K562 (cell line): ENCODE results near the gene MYCL. TPM values are rescaled to one million over a fixed set of nuclear protein-coding genes. Genes with fewer than 3 reads are reported as not detected.

Source experiments
- BHLHE40 ChIP-seq: IDR thresholded peaks from 2 replicates; pipeline ENCODE4 v1.6.1; 2011; ENCODE audit warnings: low read length, improper control_type of control experiment
- CBFB ChIP-seq: sonication (generic); formaldehyde crosslinking; IDR thresholded peaks from 2 replicates; pipeline ENCODE4 v1.4.0; 2020; ENCODE audit warnings: mild to moderate bottlenecking, missing genetic modification reagents
- CBX1 ChIP-seq: sonication (generic); IDR thresholded peaks from 2 replicates; pipeline ENCODE4 v1.6.1; 2016; ENCODE audit warnings: antibody characterized with exemption, low read depth, mild to moderate bottlenecking
- CEBPZ ChIP-seq: fragments of 150-350 bp; IDR thresholded peaks from 2 replicates; pipeline ENCODE4 v1.6.1; 2014; ENCODE audit warnings: low read depth, mild to moderate bottlenecking, low read length, borderline replicate concordance
- NCOA4 ChIP-seq: fragments of 450-650 bp; IDR thresholded peaks from 2 replicates; pipeline ENCODE4 v1.6.1; 2018; ENCODE audit warnings: mild to moderate bottlenecking; ENCODE audit not compliant: partially characterized antibody
- NR1H2 ChIP-seq: sonication (generic); formaldehyde crosslinking; IDR thresholded peaks from 2 replicates; pipeline ENCODE4 v1.4.0; 2020; ENCODE audit warnings: mild to moderate bottlenecking, missing genetic modification reagents
- NUFIP1 ChIP-seq: fragments of 450-650 bp; IDR thresholded peaks from 2 replicates; pipeline ENCODE4 v1.6.1; 2018; ENCODE audit not compliant: partially characterized antibody
- PTRF ChIP-seq: fragments of 450-650 bp; IDR thresholded peaks from 2 replicates; pipeline ENCODE4 v1.6.1; 2016; ENCODE audit warnings: mild to moderate bottlenecking, missing genetic modification characterization, missing compliant biosample characterization
- TCF3 ChIP-seq: sonication (generic); formaldehyde crosslinking; IDR thresholded peaks from 2 replicates; pipeline ENCODE4 v1.4.0; 2020; ENCODE audit warnings: mild to moderate bottlenecking, missing genetic modification reagents
- U2AF2 ChIP-seq: fragments of 200-400 bp; formaldehyde crosslinking; optimal IDR thresholded peaks from 2 replicates; pipeline ENCODE3; 2017; ENCODE audit warnings: low read depth, mild to moderate bottlenecking, low read length
- XRCC4 ChIP-seq: IDR thresholded peaks from one replicate; pipeline ENCODE4 v1.6.1; 2011; ENCODE audit not compliant: insufficient read depth, insufficient read length; ENCODE audit errors: extremely low read depth
- ZNF232 ChIP-seq: sonication (generic); formaldehyde crosslinking; IDR thresholded peaks from 2 replicates; pipeline ENCODE4 v1.8.0; 2022; ENCODE audit warnings: mild to moderate bottlenecking, missing genetic modification reagents
- ZNF431 ChIP-seq: sonication (generic); formaldehyde crosslinking; IDR thresholded peaks from 2 replicates; pipeline ENCODE4 v1.8.0; 2022; ENCODE audit warnings: mild to moderate bottlenecking, missing genetic modification reagents
- ZNF780A ChIP-seq: fragments of 250-450 bp; sonication (Bioruptor Pico); IDR thresholded peaks from 2 replicates; pipeline ENCODE4 v1.5.0; 2021; ENCODE audit warnings: mild to moderate bottlenecking
- polyA plus RNA-seq, 8 experiments: library from polyadenylated mRNA; depleted of rRNA in 4 of 8; stranded (reverse) in 5 of 8; unstranded in 3 of 8; fragments of >200 nt; fragmentation: Nextera tagmentation in 2 of 8; fragmentation: Illumina TruSeq in 1 of 8; extraction: Ambion mirVana in 2 of 8; extraction: Trizol in 1 of 8; gene quantifications; 2 replicates each; pipeline versions ENCODE4 v1.2.1 to v1.2.3, GENCODE V29; 2011 to 2014; ENCODE audit warnings: inconsistent platforms in 1 of 8, missing spikeins in 1 of 8
- total RNA-seq, 7 experiments: library from RNA; depleted of rRNA in 6 of 7; stranded (reverse); fragments of >200 nt in 6 of 7; fragmentation: Illumina TruSeq in 2 of 7; extraction: Trizol in 2 of 7; gene quantifications; 2 replicates each; pipeline versions ENCODE4 v1.2.1 to v1.2.3, GENCODE V29; 2011 to 2021; ENCODE audit warnings: low replicate concordance in 1 of 7
- TF ChIP-seq, protein P1 (sequence below): fragments of 250-450 bp; sonication (Bioruptor Pico); IDR thresholded peaks from 2 replicates; pipeline ENCODE4 v1.4.0; 2020; ENCODE audit warnings: mild to moderate bottlenecking
- TF ChIP-seq, protein P2 (sequence below): sonication (generic); formaldehyde crosslinking; IDR thresholded peaks from 2 replicates; pipeline ENCODE4 v1.8.1; 2023; ENCODE audit warnings: mild to moderate bottlenecking, missing genetic modification reagents
- TF ChIP-seq, protein P3 (sequence below): fragments of 200-400 bp; formaldehyde crosslinking; IDR thresholded peaks from 2 replicates; pipeline ENCODE4 v1.6.1; 2017; ENCODE audit warnings: mild to moderate bottlenecking, low read depth, low read length, moderate library complexity

MYCL gene
- total and polyA plus RNA-seq, 9 of the 15 experiments (the other 6 are each of a cell fraction or from before 2014, with no cell fraction given), result 3.5 to 22.0 (median 12.8) TPM

DNA sequence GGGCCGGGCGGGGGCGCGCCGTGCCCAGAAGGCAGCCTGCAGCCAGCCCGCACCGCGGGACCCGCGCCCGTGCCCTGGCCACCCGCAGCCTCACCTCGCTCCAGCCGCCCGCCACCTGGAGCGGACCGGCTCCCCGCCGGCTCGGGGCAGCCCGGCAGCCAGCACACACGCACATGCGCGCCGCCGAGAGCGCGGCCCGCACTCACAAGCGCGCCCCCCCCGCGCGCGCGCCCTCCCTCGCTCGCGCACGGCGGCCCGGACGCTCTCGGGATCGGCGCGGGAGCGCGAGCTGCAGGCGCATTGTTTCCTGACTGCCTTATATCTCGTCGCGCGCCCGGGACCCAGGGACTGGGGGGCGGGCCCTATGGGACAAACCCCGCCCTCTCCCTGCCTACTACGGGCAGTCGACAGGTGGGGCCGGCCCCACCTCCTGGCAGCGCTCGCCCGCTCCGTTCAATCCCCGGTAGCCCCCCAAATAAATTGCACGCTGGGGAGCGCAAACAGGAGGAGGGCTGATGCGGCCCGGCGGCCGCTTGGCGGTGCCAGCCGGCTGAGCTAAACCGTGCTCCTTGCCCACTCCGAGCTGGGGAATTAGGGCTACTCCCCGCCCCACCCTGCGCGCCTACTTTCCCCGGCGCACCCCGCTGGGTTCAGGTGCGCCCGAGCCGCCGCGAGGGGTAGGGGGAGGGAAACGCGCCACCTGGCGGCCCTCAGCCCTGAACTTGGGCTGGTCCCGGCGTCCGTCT is at the start of gene MYCL (continued):
- TF ChIP-seq NCOA4 (no peak), BHLHE40 (peak; percentile 48), CBFB (CRISPR knock-in tag) (no peak), XRCC4 (no peak), CBX1 (0 out of 2 replicates have a peak, but pooled peaks have one; percentile 36), CEBPZ (no peak), ZNF431 (CRISPR knock-in tag) (peak; percentile 44; the same call in 1 of the 2 replicates), TCF3 (CRISPR knock-in tag) (peak; percentile 42), PTRF (tag) (no peak), NR1H2 (CRISPR knock-in tag) (no peak; the same call in 1 of the 2 replicates), ZNF232 (CRISPR knock-in tag) (no peak), NUFIP1 (no peak), ZNF780A (CRISPR knock-in tag) (no peak), U2AF2 (no peak)
- TF ChIP-seq, protein P1, sequence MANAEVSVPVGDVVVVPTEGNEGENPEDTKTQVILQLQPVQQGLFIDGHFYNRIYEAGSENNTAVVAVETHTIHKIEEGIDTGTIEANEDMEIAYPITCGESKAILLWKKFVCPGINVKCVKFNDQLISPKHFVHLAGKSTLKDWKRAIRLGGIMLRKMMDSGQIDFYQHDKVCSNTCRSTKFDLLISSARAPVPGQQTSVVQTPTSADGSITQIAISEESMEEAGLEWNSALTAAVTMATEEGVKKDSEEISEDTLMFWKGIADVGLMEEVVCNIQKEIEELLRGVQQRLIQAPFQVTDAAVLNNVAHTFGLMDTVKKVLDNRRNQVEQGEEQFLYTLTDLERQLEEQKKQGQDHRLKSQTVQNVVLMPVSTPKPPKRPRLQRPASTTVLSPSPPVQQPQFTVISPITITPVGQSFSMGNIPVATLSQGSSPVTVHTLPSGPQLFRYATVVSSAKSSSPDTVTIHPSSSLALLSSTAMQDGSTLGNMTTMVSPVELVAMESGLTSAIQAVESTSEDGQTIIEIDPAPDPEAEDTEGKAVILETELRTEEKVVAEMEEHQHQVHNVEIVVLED (CRISPR knock-in tag), result peak; percentile 81
- TF ChIP-seq, protein P2, sequence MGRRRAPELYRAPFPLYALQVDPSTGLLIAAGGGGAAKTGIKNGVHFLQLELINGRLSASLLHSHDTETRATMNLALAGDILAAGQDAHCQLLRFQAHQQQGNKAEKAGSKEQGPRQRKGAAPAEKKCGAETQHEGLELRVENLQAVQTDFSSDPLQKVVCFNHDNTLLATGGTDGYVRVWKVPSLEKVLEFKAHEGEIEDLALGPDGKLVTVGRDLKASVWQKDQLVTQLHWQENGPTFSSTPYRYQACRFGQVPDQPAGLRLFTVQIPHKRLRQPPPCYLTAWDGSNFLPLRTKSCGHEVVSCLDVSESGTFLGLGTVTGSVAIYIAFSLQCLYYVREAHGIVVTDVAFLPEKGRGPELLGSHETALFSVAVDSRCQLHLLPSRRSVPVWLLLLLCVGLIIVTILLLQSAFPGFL (CRISPR knock-in tag), result no peak
- TF ChIP-seq, protein P3, sequence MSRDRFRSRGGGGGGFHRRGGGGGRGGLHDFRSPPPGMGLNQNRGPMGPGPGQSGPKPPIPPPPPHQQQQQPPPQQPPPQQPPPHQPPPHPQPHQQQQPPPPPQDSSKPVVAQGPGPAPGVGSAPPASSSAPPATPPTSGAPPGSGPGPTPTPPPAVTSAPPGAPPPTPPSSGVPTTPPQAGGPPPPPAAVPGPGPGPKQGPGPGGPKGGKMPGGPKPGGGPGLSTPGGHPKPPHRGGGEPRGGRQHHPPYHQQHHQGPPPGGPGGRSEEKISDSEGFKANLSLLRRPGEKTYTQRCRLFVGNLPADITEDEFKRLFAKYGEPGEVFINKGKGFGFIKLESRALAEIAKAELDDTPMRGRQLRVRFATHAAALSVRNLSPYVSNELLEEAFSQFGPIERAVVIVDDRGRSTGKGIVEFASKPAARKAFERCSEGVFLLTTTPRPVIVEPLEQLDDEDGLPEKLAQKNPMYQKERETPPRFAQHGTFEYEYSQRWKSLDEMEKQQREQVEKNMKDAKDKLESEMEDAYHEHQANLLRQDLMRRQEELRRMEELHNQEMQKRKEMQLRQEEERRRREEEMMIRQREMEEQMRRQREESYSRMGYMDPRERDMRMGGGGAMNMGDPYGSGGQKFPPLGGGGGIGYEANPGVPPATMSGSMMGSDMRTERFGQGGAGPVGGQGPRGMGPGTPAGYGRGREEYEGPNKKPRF, result no peak
